NCI-H524 (cell line): ENCODE data around the gene RNF187.

Experiments used
- DNase-seq, 2 experiments: peaks; one replicate each; lab custom pipeline; 2025; lab: John Stamatoyannopoulos, UW

RNF187 gene

DNA sequence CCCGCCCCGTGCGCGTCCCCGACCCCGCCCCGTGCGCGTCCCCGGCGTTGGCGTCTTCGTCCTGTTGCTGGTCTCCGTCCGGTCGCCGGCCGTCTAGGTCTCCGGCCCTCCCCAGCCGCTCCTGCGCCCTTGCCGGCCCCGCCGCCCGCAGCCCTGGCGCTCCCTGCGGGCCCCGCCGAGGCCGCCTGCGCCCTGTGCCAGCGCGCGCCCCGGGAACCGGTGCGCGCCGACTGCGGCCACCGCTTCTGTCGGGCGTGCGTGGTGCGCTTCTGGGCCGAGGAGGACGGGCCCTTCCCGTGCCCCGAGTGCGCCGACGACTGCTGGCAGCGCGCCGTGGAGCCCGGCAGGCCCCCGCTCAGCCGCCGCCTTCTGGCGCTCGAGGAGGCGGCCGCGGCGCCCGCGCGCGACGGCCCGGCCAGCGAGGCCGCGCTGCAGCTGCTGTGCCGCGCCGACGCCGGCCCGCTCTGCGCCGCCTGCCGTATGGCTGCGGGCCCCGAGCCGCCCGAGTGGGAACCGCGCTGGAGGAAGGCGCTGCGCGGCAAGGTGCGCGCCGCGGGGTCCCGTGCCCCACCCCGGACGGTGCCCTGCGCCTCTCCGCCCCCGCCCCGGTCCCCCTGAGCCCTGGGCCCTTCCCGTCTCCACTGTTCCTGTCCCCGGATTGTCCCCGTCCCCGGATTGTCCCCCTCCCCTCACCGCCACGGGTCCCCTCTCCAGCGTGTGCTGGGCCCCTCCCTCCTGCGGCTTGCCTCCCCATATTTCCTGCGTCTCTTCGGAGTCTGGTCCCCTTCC, at the start of gene RNF187:
Gene RNF187 (plus strand): TSS at position 47 of the 789 bp plus-strand sequence.
- DNase-seq = no peak

DNA sequence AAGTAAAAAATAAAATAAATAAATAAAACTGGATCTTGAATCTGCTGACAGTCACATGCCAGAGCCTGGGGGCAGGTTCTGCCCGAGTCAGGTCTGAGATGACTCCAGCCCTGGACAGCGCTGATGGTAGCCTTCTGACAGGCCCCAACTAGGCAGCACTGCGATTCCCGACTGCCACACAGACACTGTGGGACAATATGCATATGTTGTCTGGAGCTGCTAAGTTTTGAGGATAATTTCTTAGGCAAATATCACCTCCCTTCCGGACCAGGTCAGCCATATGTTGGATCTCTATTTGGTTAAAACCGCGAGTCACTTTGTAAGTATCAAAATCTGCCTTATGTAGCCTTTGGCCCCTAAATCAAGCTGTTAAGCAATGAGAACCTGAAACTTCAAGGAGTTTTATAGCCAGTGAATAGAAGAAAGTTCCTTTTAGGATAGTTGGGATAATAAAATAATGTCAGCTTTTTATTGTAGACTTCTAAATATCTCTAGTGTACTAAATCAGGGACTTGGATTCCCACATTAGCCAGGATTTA, 49.7 kb upstream of the RNF187 start:
- no peak for DNase-seq

DNA sequence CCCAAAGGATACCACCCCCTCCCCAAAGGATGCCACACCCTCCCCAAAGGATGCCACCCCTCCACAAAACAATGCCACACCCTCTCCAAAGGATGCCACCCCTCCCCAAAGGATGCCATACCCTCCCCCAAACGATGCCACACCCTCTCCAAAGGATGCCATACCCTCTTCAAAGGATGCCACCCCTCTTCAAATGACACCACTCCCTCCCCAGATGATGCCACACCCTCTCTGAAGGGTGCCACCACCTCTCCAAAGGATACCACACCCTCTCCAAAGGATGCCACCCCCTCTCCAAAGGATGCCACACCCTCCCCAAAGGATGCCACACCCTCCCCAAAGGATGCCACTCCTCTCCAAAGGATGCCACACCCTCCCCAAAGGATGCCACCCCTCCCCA, 48.9 kb upstream of the RNF187 start:
- no peak for DNase-seq

DNA sequence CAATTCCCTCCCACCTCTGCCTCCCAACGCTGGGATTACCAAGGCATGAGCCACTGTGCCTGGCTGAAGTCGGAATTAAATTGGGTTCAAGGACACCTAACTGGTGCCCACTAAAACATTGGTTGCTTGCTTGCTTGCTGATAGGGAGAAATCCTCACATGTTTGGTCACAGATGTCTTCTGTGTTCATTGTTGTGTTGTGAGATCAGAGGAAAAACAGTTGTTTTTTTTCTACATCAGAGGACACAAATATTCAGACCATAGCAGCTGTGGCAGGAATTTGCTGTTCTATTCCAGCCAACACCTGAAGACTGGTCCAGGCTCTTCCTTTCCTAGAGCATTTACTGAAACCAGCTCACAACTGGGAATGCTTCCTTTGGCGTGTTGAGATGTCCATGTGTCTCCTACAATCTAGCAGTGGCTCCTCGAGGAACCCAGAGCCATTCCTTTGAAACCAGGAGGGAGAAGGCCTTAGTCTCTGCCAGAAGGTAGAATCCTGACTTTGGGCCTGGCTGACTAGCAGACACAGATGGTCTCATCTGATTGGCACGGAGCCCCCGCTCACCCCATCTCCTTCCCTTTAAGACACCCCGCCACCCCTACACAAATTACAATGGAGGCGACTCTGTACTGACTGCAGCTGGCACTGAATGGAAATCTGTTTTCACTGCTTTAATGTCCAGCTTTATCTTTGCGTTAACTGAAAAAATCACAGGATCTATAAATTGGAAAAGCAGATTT, 46.3 kb upstream of the RNF187 start:
- no peak for DNase-seq

DNA sequence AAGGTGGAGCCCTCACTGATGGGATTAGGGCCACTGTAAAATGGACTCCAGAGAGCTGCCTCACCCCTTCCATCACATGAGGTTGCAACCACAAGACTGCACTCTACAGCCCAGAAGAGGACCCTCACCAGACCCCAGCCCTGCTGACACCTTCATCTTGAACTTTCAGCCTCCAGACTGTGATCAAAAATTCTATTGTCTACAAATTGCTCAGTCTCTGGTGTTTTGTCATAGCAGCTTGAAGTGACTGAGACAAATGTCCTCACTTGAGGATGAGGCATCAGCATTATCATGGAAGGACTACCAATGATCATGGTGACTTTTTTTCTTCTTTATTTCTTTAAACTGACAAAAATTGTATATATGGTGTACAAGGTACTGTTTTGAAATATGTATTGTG, 43.8 kb upstream of the RNF187 start:
- DNase-seq = no peak

DNA sequence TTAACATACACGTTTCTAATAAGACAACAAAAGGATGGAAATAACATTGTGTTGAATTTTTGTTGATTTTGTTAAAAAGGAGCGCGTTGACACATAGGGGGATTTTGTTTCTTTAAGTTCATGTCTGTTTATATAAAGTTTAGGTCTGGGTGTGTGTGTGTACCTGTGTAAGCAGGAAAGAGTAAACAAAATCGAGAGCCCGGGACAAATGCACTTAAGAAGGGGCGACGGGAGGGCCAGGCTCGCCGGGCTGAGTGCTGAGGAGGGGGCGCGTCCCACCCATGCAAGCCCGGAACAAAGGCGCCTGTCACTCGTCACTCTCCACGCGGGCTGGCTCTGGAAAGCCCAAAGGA, 41.7 kb upstream of the RNF187 start:
- no peak for DNase-seq

DNA sequence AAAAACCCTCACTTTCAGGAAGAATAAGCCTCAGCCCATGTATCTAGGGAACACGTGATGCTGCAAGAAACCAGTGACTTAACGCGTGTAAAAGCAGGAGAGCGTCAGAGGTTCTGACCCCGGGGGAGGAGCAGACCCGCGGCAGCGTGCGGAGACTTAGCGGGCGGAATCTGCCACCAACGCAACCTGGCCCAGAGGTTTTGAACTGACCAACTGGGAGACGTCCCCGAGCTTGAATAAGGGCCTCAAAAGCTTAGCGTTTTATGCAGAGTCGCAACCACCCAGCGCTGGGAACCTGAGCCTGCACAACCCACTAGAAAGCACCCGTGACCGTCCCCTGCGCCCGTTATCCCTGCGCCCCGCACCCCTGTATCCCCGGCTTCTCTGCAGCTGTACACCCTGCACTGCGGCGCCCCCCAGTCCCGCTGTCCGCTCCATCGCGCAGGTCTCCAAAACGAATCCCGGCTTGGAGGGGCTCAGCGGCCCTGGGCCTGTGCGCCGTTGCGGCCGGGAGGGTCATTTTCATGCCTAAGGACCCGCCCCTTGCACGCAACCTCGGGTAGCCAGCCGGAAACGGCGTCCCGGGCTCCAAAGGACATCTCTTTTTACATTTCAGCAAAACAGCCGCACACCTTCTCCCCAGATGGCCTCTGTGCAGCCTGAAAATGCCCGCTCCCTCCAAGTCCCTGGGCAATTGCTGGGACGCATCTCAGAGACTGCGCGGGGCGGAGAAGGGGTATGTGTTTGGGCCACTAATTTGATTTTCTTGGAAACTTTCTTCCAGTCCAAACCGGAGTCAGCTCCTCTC, 41.1 kb upstream of the RNF187 start:
- DNase-seq = no peak

DNA sequence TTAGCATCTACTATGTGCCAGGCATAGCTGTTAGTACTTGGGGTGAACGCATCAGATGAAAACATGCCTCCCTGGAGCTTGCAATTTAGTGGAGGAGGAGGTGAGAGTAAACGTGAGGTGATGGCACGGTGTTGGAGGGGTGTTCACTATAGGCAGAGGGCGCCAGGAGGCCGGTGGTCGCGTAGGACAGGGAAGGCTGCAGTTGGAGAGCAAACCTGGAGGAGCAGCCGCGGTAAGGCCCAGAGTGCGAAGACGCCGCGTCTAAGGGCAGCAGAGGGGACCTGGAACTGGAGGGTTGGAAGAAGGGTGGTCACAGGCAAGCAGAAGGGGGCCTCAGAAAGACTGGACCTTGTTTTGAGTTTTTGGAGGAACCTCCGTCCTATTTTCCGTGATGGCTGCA, 40.3 kb upstream of the RNF187 start:
- DNase-seq = no peak

DNA sequence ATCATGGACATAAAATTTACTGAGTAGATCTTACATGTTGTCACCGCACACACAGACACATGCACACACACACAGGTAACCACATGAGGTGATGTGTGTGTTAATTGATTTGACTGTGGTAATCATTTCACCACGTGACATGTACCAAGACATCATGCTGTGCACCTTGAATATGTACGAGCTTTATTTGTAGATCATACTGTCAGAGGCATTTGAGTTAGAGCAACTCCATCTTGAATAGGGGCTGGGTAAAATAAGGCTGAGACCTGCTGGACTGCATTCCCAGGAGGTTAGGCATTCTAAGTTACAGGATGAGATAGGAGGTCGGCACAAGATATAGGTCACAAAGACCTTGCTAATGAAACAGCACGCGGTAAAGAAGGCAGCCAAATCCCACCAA, 38.8 kb upstream of the RNF187 start:
- DNase-seq = no peak

DNA sequence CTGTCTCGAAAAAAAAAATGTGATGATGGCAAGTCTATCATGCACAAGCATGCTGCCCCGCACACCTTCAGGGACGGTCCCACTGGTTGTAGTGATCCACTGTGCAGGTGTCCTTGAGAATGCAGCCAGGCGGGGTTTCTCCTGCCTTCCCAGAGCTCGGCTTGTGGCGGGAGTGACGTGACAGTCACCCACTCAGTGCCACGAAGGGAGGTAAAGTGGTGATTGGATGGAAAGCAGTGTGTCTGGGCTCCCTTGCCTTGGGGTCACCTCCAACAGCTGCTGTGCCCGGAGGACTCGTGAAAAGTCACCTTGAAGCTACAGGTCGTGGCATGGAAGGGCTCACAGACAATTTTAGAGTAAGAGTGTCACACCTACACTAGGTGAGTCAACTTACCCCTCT, 37.0 kb upstream of the RNF187 start:
- no peak for DNase-seq

DNA sequence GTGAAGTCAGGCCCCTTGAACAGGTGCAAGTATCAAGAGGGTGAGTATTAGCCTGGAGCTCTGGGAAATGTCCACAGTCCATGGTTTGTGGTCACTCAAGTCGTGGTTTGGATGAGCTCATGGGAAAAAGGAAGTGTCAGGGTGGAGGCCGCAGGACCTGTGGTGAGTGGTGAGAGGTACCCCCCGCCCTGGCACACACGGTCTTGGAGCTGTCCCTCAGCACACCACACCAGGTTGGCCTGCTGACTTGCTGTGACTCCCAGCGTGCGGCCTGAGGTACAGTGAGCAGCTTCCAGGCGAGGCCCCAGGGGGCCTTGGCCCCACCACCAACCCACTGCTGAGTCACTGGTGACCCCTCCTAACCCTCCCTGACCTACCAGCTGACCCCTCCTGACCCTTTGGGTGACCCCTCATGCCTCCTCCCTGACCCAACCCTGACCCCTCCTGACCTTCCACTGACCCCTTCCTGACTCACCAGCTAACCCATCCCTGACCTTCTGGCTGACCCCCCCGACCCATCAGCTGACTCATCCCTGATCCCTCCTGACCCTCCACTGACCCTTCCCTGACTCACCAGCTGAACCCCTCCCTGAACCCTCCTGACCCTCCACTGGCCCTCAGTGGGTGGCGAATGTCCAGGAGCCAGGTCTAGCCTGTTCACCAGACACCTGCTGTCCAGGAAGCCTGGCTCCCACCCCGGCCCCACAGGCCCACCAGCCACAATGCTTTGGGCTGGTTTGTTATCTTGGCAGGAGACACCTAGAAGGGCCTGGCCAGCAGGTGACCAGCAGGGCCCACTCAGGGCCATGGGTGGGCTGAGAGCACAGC, 34.8 kb upstream of the RNF187 start:
- no peak for DNase-seq

DNA sequence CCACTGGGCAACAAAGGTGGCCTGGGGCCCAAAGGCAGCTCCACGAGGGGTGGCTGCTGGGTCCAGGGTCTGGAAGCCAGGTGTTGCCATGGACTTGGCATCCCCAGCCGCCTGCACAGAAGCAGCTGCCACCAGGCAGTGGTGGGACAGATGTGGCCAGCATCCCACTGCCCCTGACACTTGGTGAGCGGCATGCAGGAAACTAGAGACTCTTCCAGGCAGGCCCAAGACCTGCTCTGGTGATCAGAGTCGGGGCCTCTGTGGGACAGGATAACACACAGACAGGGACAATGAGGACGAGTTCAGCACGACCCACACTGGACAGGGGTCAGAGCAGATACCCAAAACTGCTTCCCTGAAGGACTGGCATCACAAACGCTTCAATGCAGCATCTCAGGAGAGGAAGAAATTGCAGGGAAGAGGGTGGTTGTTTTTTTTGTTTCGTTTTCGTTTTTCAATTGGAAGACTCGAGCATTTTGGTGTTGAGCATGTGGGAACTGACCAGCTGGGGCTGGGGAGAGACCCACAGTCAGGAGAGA, 34.1 kb upstream of the RNF187 start:
- no peak for DNase-seq

DNA sequence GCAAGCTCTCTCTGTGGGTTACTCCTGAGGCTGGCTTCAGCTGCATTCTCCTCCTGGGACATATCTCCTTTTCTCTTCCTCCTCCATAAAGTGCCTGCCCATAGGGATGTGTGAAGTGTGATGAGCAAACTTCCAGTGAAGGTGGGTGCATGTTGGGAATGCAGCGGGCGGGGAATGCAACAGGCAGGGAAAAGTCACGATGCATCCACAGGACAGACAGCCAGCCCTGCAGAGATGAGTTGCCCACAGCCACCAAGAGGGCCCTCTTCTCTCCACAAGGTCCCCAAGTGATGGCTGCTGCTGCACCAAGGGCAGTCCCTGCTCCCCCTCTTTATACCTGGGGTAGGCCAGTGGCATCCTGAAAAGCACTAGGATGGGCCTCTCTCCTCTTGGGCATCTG, 33.6 kb upstream of the RNF187 start:
- DNase-seq = no peak

DNA sequence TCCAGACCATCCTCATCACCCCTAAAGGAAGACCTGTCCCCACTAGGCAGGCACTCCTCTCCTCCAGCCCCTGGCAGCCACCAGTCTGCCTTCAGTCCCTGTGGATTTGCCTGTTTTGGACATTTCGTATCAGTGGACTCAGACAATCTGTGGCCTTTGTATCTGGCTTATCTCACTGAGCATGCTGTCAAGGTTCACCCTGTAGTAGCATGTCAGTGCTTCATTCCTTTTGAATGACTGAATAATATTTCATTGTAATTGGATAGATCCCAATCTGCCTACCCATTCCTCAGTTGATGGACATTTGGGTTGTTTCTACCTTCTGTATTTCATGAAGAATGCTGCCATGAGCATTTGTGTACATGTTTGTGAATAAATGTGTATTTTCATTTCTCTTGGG, 32.9 kb upstream of the RNF187 start:
- DNase-seq = no peak

DNA sequence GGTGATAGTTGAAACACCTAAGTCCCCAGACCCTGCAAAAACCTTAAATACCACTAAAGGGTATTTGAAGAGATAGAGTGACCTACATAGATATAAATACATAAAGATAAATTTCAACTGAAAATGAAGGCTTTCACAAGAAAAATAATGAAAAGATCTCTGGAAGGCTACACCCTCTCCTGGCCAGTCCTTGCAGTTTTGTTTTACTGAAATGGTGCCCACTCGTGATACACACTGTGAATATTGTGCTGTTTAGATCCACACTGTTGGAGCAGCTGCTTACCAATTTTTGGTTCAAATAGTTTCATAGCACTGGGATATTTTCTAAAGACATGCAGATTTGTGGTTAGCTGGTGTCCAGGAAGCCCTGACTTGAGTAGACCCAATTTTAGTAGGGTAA, 31.5 kb upstream of the RNF187 start:
- DNase-seq = no peak

DNA sequence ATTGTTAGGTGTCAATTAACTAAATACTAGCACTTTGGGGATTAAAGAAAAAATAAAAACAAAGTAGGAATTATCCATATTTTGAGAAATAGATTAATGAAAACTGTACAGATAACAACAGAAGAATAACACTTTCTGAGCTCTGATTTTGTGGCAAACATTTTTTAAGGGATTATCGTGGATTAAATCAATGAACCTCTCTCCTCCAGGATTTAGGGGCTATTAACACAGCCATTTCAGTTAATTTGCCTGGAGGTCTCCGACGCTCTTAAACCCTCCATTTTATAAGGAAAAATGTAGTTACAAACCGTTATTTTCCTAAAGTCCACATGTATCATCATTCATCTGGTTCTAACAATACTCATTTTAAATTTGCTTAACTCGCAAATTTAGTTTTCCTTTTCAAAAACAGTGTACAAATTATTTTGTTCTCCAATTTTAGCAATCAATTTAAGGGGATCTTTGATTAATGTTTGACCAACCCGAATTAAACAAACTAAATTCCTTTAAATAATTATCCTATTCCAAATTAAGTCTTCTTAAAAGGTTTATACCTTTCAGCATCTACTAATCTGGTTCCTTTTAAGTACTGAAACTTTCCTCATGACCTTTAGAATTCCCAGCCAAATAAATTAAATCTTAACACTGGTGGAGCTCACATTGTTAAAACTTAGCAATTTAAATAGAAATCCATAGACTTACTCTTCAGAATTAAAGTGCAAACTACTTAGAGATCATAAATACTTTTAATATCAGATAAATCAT, 30.7 kb upstream of the RNF187 start:
- peak; percentile 5 to 22 for DNase-seq

DNA sequence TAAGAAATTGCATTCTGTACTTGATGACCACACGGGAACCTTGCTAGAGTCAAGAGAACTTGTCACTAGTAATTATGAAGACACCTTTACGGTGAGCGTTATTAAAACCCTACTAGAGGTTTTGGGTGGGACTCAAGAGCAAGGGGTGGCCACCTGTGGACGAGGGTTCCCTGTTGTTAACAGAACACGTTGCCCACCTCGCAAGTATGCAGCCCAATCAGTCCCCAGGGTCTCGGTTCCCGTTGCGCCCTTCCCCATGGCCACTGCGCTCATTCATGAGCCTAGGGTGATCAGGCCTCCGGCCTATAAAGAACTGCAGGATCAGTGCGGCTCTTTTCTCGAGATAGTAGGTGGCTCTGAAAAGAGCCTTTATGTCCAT, 30.2 kb upstream of the RNF187 start:
- DNase-seq = no peak

DNA sequence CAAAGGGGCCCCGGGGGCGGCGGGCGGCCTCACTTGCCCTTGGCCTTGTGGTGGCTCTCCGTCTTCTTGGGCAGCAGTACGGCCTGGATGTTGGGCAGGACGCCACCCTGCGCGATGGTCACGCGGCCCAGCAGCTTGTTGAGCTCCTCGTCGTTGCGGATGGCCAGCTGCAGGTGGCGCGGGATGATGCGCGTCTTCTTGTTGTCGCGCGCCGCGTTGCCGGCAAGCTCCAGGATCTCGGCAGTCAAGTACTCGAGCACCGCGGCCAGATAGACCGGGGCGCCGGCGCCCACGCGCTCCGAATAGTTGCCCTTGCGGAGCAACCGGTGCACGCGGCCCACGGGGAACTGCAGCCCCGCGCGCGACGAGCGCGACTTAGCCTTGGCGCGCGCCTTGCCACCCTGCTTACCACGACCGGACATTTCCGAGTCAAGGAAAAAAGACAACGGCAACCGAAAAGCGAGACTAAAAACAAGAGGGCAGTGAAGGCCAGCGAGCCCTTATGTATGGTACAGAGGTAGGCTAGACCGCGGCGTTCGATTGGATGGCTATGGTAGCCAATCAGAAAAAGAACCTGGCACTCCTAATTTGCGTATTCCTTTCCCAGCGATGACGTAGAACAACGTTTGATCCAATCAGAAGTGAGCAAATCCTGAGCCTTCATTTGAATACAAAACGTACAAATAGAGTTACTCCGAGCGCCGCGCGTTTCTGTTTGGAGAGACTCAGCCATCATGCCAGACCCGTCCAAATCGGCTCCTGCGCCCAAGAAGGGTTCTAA, 29.6 kb upstream of the RNF187 start:
- peak; percentile 99 for DNase-seq

DNA sequence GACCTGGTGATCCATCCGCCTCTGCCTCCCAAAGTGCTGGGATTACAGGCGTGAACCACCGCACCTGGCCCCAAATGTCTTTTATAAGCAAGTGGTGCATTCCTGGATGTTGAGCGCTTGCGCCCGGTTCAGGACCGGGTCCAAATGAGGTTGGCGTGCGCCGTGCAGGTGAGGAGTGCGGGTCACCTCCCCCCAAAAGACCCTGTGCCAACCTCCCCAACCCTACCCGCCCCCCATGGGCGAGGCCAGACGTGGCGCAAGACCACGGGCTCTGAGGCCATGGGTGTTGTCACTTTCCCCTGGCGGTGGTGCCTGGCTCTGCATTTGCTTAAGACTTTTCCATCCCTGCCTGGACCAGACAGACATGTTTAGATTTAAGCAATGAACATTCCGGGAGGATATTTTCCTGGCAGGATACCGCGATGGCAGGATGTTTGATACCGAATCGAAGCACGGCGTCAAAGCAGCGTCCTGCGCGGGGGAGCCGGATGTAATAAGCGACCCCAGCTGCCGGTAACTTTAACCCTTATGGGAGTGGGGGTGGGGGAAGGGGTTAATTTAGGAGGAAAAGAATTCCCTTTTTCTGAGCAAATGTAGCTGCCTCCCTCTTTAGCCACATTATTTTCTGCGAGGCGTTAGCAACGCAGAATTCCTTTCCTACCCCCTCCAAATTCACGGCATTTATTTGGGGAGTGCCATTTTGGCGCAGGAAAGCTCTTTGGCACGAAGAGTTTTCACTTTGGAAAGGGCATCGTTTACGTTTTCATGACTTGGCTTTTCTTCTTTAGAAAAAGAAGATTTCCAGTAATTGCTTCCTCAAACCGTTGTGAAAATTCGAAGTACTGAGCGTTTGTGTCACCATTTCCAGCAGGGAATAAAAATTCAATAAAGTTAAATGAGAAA, 27.8 kb upstream of the RNF187 start:
- peak; percentile 68 to 83 for DNase-seq
